Measurements from ENCODE around the gene CDIPT. TPM values are rescaled to one million over a fixed set of nuclear protein-coding genes. Genes with fewer than 3 reads are reported as not detected.

The CDIPT gene
- total RNA-seq, 1 donor from 2014 or later: 85.0 TPM

- TF ChIP-seq CTCF (IDR thresholded peaks at IDR 0.05; ENCODE audit: unreplicated experiment): no peak
- Mint-ChIP-seq H3K27ac (ENCODE audit: unreplicated experiment) (no peak overlapping the region), H3K4me3 (ENCODE audit: unreplicated experiment) (no peak overlapping the region), H3K27me3 (ENCODE audit: unreplicated experiment) (peaks cover 9% of the 10 kb centered on the region), H3K9me3 (ENCODE audit: unreplicated experiment) (no peaks in the 10 kb centered on the region), H3K36me3 (ENCODE audit: low read depth, unreplicated experiment) (peaks cover 4% of the 10 kb centered on the region), H3K4me1 (ENCODE audit: unreplicated experiment) (peaks cover 2% of the 10 kb centered on the region)
- DNase-seq (ENCODE audit: low spot score): no peak
These were observed 8.4 kb downstream of the CDIPT start for GRCh38 chr16:29854520-29855100.

- Mint-ChIP-seq H3K4me3 (ENCODE audit: unreplicated experiment) (no peak overlapping the region), H3K4me1 (ENCODE audit: unreplicated experiment) (peaks cover 2% of the 10 kb centered on the region), H3K27me3 (ENCODE audit: unreplicated experiment) (peaks cover 8% of the 10 kb centered on the region), H3K9me3 (ENCODE audit: unreplicated experiment) (no peaks in the 10 kb centered on the region), H3K36me3 (ENCODE audit: low read depth, unreplicated experiment) (no peaks in the 10 kb centered on the region), H3K27ac (ENCODE audit: unreplicated experiment) (no peak overlapping the region)
- no peak for TF ChIP-seq CTCF (IDR thresholded peaks at IDR 0.05; ENCODE audit: unreplicated experiment)
- no peak for DNase-seq (ENCODE audit: low spot score)
These were observed 10.4 kb downstream of the CDIPT start for GRCh38 chr16:29852654-29853053.

- Mint-ChIP-seq H3K27me3 (ENCODE audit: unreplicated experiment) (peaks cover 8% of the 10 kb centered on the region), H3K9me3 (ENCODE audit: unreplicated experiment) (no peaks in the 10 kb centered on the region), H3K36me3 (ENCODE audit: low read depth, unreplicated experiment) (no peaks in the 10 kb centered on the region), H3K27ac (ENCODE audit: unreplicated experiment) (no peak overlapping the region), H3K4me1 (ENCODE audit: unreplicated experiment) (peaks cover 2% of the 10 kb centered on the region), H3K4me3 (ENCODE audit: unreplicated experiment) (no peak overlapping the region)
- no peak for TF ChIP-seq CTCF (IDR thresholded peaks at IDR 0.05; ENCODE audit: unreplicated experiment)
- no peak for DNase-seq (ENCODE audit: low spot score)
These were observed 12.0 kb downstream of the CDIPT start for GRCh38 chr16:29850998-29851397.

- DNase-seq (ENCODE audit: low spot score): no peak
These were observed 13.5 kb downstream of the CDIPT start for GRCh38 chr16:29849505-29849904.

More at GRCh38 chr16:29849505-29849904, 13.5 kb downstream of the CDIPT start:
- Mint-ChIP-seq H3K27me3 (ENCODE audit: unreplicated experiment) (peaks cover 11% of the 10 kb centered on the region), H3K9me3 (ENCODE audit: unreplicated experiment) (no peaks in the 10 kb centered on the region), H3K4me1 (ENCODE audit: unreplicated experiment) (peaks cover 2% of the 10 kb centered on the region), H3K27ac (ENCODE audit: unreplicated experiment) (peak overlapping the region; percentile 61), H3K36me3 (ENCODE audit: low read depth, unreplicated experiment) (no peaks in the 10 kb centered on the region), H3K4me3 (ENCODE audit: unreplicated experiment) (no peak overlapping the region)
- no peak for TF ChIP-seq CTCF (IDR thresholded peaks at IDR 0.05; ENCODE audit: unreplicated experiment)
